ENCODE data around the gene TPX2. TPM values are rescaled to one million over a fixed set of nuclear protein-coding genes. Genes with fewer than 3 reads are reported as not detected.

Gene TPX2
- total RNA-seq (2013; cell fraction: nucleolus; rRNA removed) = 35.7 and 36.7 TPM in 2 replicates
- total RNA-seq (2014; rRNA removed) = 84.4 and 96.5 TPM in 2 replicates
- 88.6 and 93.6 TPM in 2 replicates for total RNA-seq (2014; rRNA removed; fragmentation: Illumina TruSeq; extraction: Trizol)
- total RNA-seq (2021) = 101 and 104 TPM in 2 replicates
- 38.3 TPM for polyA plus RNA-seq (2011; ENCODE audit: low read depth)
- 68.5 and 73.4 TPM in 2 replicates for polyA plus RNA-seq (2011; rRNA removed)
- polyA plus RNA-seq (2011; cell fraction: cytosol; rRNA removed) = 28.5 and 39.2 TPM in 2 replicates
- polyA plus RNA-seq (2011; cell fraction: nucleus; rRNA removed) = 284 and 348 TPM in 2 replicates
- 45.1 and 52.6 TPM in 2 replicates for polyA plus RNA-seq (2012)
- 144 and 168 TPM in 2 replicates for polyA plus RNA-seq (2014; fragmentation: Illumina TruSeq; extraction: Trizol)
- polyA plus RNA-seq (2014; fragmentation: Nextera tagmentation; extraction: Ambion mirVana) = 10 to 100 TPM; 29.7 to 40.7 TPM
- 61.7 and 62.9 TPM in 2 replicates for polyA plus RNA-seq (2014; rRNA removed)
- polyA plus RNA-seq (2016; fragmentation: Nextera tagmentation; extraction: Ambion mirVana) = 100 to 1,000 TPM; 120 to 123 TPM
- polyA minus RNA-seq (2011; rRNA and poly(A)+ RNA removed) = 49.3 and 54.1 TPM in 2 replicates
- polyA minus RNA-seq (2011; cell fraction: cytosol; rRNA and poly(A)+ RNA removed) = 19.1 and 20.0 TPM in 2 replicates
- 79.5 and 103 TPM in 2 replicates for polyA minus RNA-seq (2011; cell fraction: nucleus; rRNA and poly(A)+ RNA removed)
- Bru-seq, nascent RNA = percentile 76 among the genes with signal in this experiment
- percentile 83 among the genes with signal in this experiment for BruChase-seq, experiment 1, labeled RNA remaining after a 6-hour chase
- percentile 81 among the genes with signal in this experiment for BruChase-seq, experiment 2, labeled RNA remaining after a 2-hour chase
- long read RNA-seq, experiment 1, transcript TPX2-201 (18 exons, 3,497 nt) = major isoform, 47 of 104 reads
- long read RNA-seq, experiment 1, partial matches to known transcripts = 35 of 104 reads
- long read RNA-seq, experiment 1, other reads (novel, unspliced or antisense) = 22 of 104 reads
- long read RNA-seq, experiment 2, transcript TPX2-201 (18 exons, 3,497 nt) = major isoform, 139 of 651 reads
- long read RNA-seq, experiment 2, partial matches to known transcripts = 407 of 651 reads
- long read RNA-seq, experiment 2, other reads (novel, unspliced or antisense) = 105 of 651 reads

GRCh38 chr20:31738729-31739549 lies at the start of gene TPX2:
TPX2 (plus strand) TSS chr20:31739290; CDS start chr20:31757477, 18,187 bp downstream.
- peak within 1 kb of the TSS; percentile 88 for H3K9ac ChIP-seq (ENCODE audit: control insufficient read depth, insufficient read depth, low read length)
- ATAC-seq (peak; percentile 98), DNase-seq (ENCODE audit: low read depth, low spot score) (peak; percentile 88), FAIRE-seq (peak; percentile 78)
- ChIA-PET POLR2A (interaction anchor here (0.6 to 1.7 kb wide), 7 partner anchors 8 to 134 kb away, joined by 3 to 8 read pairs (median 3); partner anchors contain the start of gene ID1), SMC1A (ENCODE audit: uncharacterized antibody, unreplicated experiment) (interaction anchor here (0.9 to 3.4 kb wide), 4 partner anchors 15 to 78 kb away, joined by 4 to 14 read pairs (median 6); no protein-coding TSS in a partner anchor), CTCF (interaction anchor here (0.6 to 4.1 kb wide), 7 partner anchors 10 to 127 kb away, joined by 3 to 28 read pairs (median 11); no protein-coding TSS in a partner anchor), RAD21 (ENCODE audit: unreplicated experiment) (interaction anchor here (0.5 to 2.9 kb wide), 8 partner anchors 9 to 553 kb away, joined by 3 to 22 read pairs (median 5); no protein-coding TSS in a partner anchor)
- H2AFZ ChIP-seq (ENCODE audit: control insufficient read depth, low read depth, low read length) = peak within 1 kb of the TSS; percentile 93
- H4K20me1 ChIP-seq (ENCODE audit: control insufficient read depth, insufficient read depth) = no peaks in the 10 kb centered on the region
- H3K79me2 ChIP-seq (ENCODE audit: control insufficient read depth, insufficient read depth, low read length) = peaks cover 44% of the 10 kb centered on the region
- H3K4me2 ChIP-seq (ENCODE audit: control insufficient read depth, insufficient read depth) = peak within 1 kb of the TSS; percentile 86
- no peaks in the 10 kb centered on the region for H3K9me3 ChIP-seq (replicated peaks; ENCODE audit: control insufficient read depth, insufficient read depth, low read length)
- H3K27ac ChIP-seq (ENCODE audit: control insufficient read depth, insufficient read depth) = peak within 1 kb of the TSS; percentile 77
- no peaks in the 10 kb centered on the region for H3K27me3 ChIP-seq (replicated peaks in 1 of 2; ENCODE audit: control insufficient read depth in 2 of 2, insufficient read depth in 2 of 2, low read length in 1 of 2)
- in situ Hi-C loops (cut with MboI) (no loop called here), intact Hi-C loops (cut with micrococcal nuclease; ENCODE audit: unreplicated experiment) (no loop called here)
- WGBS (ENCODE audit: insufficient coverage, insufficient replicate concordance, low lambda C conversion rate, missing lambda C conversion rate) = 2% methylated on average over 51 of the region's 54 CpGs
- BruUV-seq (replicated peaks) = no TSS peak
- H3K36me3 ChIP-seq (ENCODE audit: control insufficient read depth in 2 of 2, insufficient read depth in 2 of 2, low read length in 1 of 2) = peaks cover 0 to 2% of the 10 kb centered on the region in 2 experiments; a peak in 1 of 4 replicates
- peak within 1 kb of the TSS; percentile 89 for H3K4me3 ChIP-seq
- no peaks in the 10 kb centered on the region for H3K4me1 ChIP-seq (ENCODE audit: control insufficient read depth, insufficient read depth, low read length)
- TF ChIP-seq STAT1 (conservative IDR thresholded peaks at IDR 0.05) = peak; percentile 54; the same call in 1 of the 2 replicates
- TF ChIP-seq CEBPZ (IDR thresholded peaks at IDR 0.05; ENCODE audit: low read depth, low read length) = 0 out of 2 replicates have a peak, but pooled peaks have one; percentile 22
- TF ChIP-seq CREB1 (IDR thresholded peaks at IDR 0.05; ENCODE audit: low read depth) = peak; percentile 75
- peak; percentile 46; the same call in 1 of the 2 replicates for TF ChIP-seq TAF1 (IDR thresholded peaks at IDR 0.05; ENCODE audit: borderline replicate concordance, low read depth, low read length)
- peak; percentile 78 for TF ChIP-seq SIX5 (IDR thresholded peaks at IDR 0.05; ENCODE audit: low read depth, low read length, severe bottlenecking)
- no peak for TF ChIP-seq NFIC (IDR thresholded peaks at IDR 0.05; ENCODE audit: low read depth, low read length)
- TF ChIP-seq EZH2 (IDR thresholded peaks at IDR 0.05; ENCODE audit: borderline replicate concordance, control insufficient read depth, low read depth, low read length) = no peak
- TF ChIP-seq IKZF1 (conservative IDR thresholded peaks at IDR 0.05) = peak; percentile 73
- 0 out of 2 replicates have a peak, but pooled peaks have one; percentile 80 for TF ChIP-seq MXI1 (IDR thresholded peaks at IDR 0.05; ENCODE audit: low read depth, low read length)
- TF ChIP-seq ASH2L (IDR thresholded peaks at IDR 0.05; ENCODE audit: borderline replicate concordance, low read depth) = no peak
- peak in 1 of 3 experiments; percentile 30; a peak in 2 of 6 replicates for TF ChIP-seq CTCF (IDR thresholded peaks at IDR 0.05 in 2 of 3, conservative IDR thresholded peaks at IDR 0.05 in 1 of 3; ENCODE audit: control insufficient read depth in 2 of 3, extremely low read depth in 1 of 3, insufficient read depth in 1 of 3, low read depth in 3 of 3, low read length in 3 of 3)
- no peak for TF ChIP-seq KDM1A (IDR thresholded peaks at IDR 0.05; ENCODE audit: borderline replicate concordance)
